H7 (cell line): ENCODE results near the gene EHMT1. TPM values are rescaled to one million over a fixed set of nuclear protein-coding genes. Genes with fewer than 3 reads are reported as not detected.

Source experiments
- DNase-seq: peaks from one replicate; pipeline ENCODE4 v3.0.0; 2012
- H3K27me3 ChIP-seq: 2 replicates; pipeline ENCODE4 v1.6.0; 2011; ENCODE audit warnings: mild to moderate bottlenecking, low read length; ENCODE audit not compliant: control insufficient read depth, insufficient read depth
- H3K36me3 ChIP-seq: replicated peaks from 2 replicates; pipeline ENCODE4 v1.5.1; 2011; ENCODE audit warnings: low read length; ENCODE audit not compliant: control insufficient read depth, insufficient read depth
- H3K4me3 ChIP-seq: 2 replicates; pipeline ENCODE4 v1.5.1; 2011; ENCODE audit warnings: low read depth, mild to moderate bottlenecking, control low read depth, low read length, moderate library complexity; ENCODE audit not compliant: insufficient read depth
- total RNA-seq: library from RNA; depleted of rRNA; stranded (reverse); fragments of >200 nt; shearing (Covaris generic); gene quantifications from 2 replicates; pipeline ENCODE4 v1.2.3, GENCODE V29; 2014

Gene EHMT1
- total RNA-seq, 1 experiment from 2014 or later, result 89.6 TPM

- no peaks in the 10 kb centered on the region; the same call in none of the 2 replicates for H3K36me3 ChIP-seq
- H3K27me3 ChIP-seq, result peaks cover 13% of the 10 kb centered on the region; the same call in 1 of the 2 replicates
- DNase-seq, result peak; percentile 100
- peak within 1 kb of the TSS; percentile 69 for H3K4me3 ChIP-seq
Observed at GRCh38 chr9:137605121-137606004, 13.4 kb upstream of the EHMT1 start, which contains the start of gene ARRDC1. TSS of gene ARRDC1 (plus strand) at chr9:137605686. CDS start at chr9:137605718, 32 bp downstream.

- H3K4me3 ChIP-seq, result peak overlapping the region; percentile 69
- peaks cover 13% of the 10 kb centered on the region; the same call in 1 of the 2 replicates for H3K27me3 ChIP-seq
- no peaks in the 10 kb centered on the region; the same call in none of the 2 replicates for H3K36me3 ChIP-seq
- peak; percentile 80 for DNase-seq
Observed at GRCh38 chr9:137606005-137606621, 12.7 kb upstream of the EHMT1 start.

GRCh38 chr9:137606734-137607138, 12.1 kb upstream of the EHMT1 start:
- peak; percentile 57 for DNase-seq
- Histone ChIP-seq H3K36me3 (no peaks in the 10 kb centered on the region; the same call in none of the 2 replicates), H3K4me3 (peak overlapping the region; percentile 69; the same call in 1 of the 2 replicates), H3K27me3 (peaks cover 13% of the 10 kb centered on the region; the same call in 1 of the 2 replicates)

- Histone ChIP-seq H3K4me3 (no peak overlapping the region), H3K27me3 (peaks cover 13% of the 10 kb centered on the region; the same call in 1 of the 2 replicates), H3K36me3 (no peaks in the 10 kb centered on the region; the same call in none of the 2 replicates)
- DNase-seq, result peak; percentile 53
Observed at GRCh38 chr9:137607141-137607857, 11.5 kb upstream of the EHMT1 start.

GRCh38 chr9:137610944-137611343, 7.9 kb upstream of the EHMT1 start:
- Histone ChIP-seq H3K4me3 (no peak overlapping the region), H3K27me3 (peaks cover 5% of the 10 kb centered on the region; the same call in 1 of the 2 replicates)

GRCh38 chr9:137611623-137612609, 6.9 kb upstream of the EHMT1 start:
- peak; percentile 73 for DNase-seq
- no peaks in the 10 kb centered on the region; the same call in 1 of the 2 replicates for H3K27me3 ChIP-seq
- no peak overlapping the region for H3K4me3 ChIP-seq
- H3K36me3 ChIP-seq, result peaks cover 6% of the 10 kb centered on the region

More at GRCh38 chr9:137610944-137611343, 7.9 kb upstream of the EHMT1 start:
- DNase-seq, result peak; percentile 53
- no peaks in the 10 kb centered on the region; the same call in none of the 2 replicates for H3K36me3 ChIP-seq

- H3K4me3 ChIP-seq, result no peak overlapping the region
- DNase-seq, result peak; percentile 57
Observed at GRCh38 chr9:137612741-137613142, 6.1 kb upstream of the EHMT1 start.

GRCh38 chr9:137613259-137613658, 5.5 kb upstream of the EHMT1 start:
- DNase-seq, result peak; percentile 33
- no peaks in the 10 kb centered on the region for H3K27me3 ChIP-seq
- H3K36me3 ChIP-seq, result peaks cover 6% of the 10 kb centered on the region
- no peak overlapping the region for H3K4me3 ChIP-seq

More at GRCh38 chr9:137612741-137613142, 6.1 kb upstream of the EHMT1 start:
- Histone ChIP-seq H3K27me3 (no peaks in the 10 kb centered on the region), H3K36me3 (peaks cover 6% of the 10 kb centered on the region)

GRCh38 chr9:137613738-137614523, 4.9 kb upstream of the EHMT1 start:
- H3K4me3 ChIP-seq, result no peak overlapping the region
- peaks cover 6% of the 10 kb centered on the region for H3K36me3 ChIP-seq
- peak; percentile 36 for DNase-seq
- no peaks in the 10 kb centered on the region for H3K27me3 ChIP-seq

GRCh38 chr9:137614631-137615386, 4.0 kb upstream of the EHMT1 start:
- no peaks in the 10 kb centered on the region for H3K27me3 ChIP-seq
- DNase-seq, result peak; percentile 79
- H3K4me3 ChIP-seq, result no peak overlapping the region
- H3K36me3 ChIP-seq, result peaks cover 6% of the 10 kb centered on the region

- peaks cover 6% of the 10 kb centered on the region for H3K36me3 ChIP-seq
- no peaks in the 10 kb centered on the region for H3K27me3 ChIP-seq
- DNase-seq, result peak; percentile 41
- H3K4me3 ChIP-seq, result no peak overlapping the region
Observed at GRCh38 chr9:137615387-137615871, 3.4 kb upstream of the EHMT1 start.
